Spinal cord (tissue), 10 donors: Measurements from ENCODE around the gene OR2T1. TPM values are rescaled to one million over a fixed set of nuclear protein-coding genes. Genes with fewer than 3 reads are reported as not detected.
A peak's percentile ranks its signal among the peaks of the same experiment; 100 is the strongest.
"Not testable (repeated sequence)": the region's sequence is repeated elsewhere in the genome, so short reads cannot be mapped to it uniquely, and the experiment has no call there.

Source experiments
- DNase-seq, 6 donors: peaks; one replicate each; pipeline versions ENCODE4 v3.0.0 to v3.0.0-alpha.2; 2013 to 2015; ENCODE audit warnings: low spot score in 6 of 6, low read depth in 4 of 6
- H3K27ac ChIP-seq: one replicate; pipeline ENCODE4 v1.5.1; 2013; ENCODE audit warnings: low read depth, low read length, control low read depth
- H3K27me3 ChIP-seq: one replicate; pipeline ENCODE4 v1.6.1; 2013; ENCODE audit warnings: low read length; ENCODE audit not compliant: control insufficient read depth, insufficient read depth
- H3K36me3 ChIP-seq: one replicate; pipeline ENCODE4 v1.6.1; 2013; ENCODE audit warnings: low read length; ENCODE audit not compliant: control insufficient read depth, insufficient read depth
- H3K4me1 ChIP-seq: one replicate; pipeline ENCODE4 v1.6.1; 2013; ENCODE audit warnings: low read length; ENCODE audit not compliant: control insufficient read depth, insufficient read depth
- H3K4me3 ChIP-seq: one replicate; pipeline ENCODE4 v1.5.1; 2013; ENCODE audit warnings: low read depth, low read length, control low read depth
- H3K9me3 ChIP-seq: one replicate; pipeline ENCODE4 v1.6.1; 2013; ENCODE audit warnings: low read length; ENCODE audit not compliant: control insufficient read depth, insufficient read depth
- WGBS: methylation state at CpG from one replicate; pipeline ENCODE4 v1.1.5; 2013; ENCODE audit warnings: missing lambda C conversion rate; ENCODE audit not compliant: insufficient coverage; 5-methylcytosine and 5-hydroxymethylcytosine counted together
- polyA plus RNA-seq, 2 donors: library from polyadenylated mRNA; unstranded; fragments of 120-200 nt; gene quantifications; one replicate each; pipeline ENCODE4 v1.2.1, GENCODE V29; 2013; ENCODE audit not compliant: insufficient read length in 2 of 2
- total RNA-seq, 2 donors: library from RNA; depleted of rRNA in 1 of 2; stranded (reverse); fragments of 120-200 nt in 1 of 2; fragments of >200 nt in 1 of 2; gene quantifications; one replicate each; pipeline versions ENCODE4 v1.2.3 to v1.2.4, GENCODE V29; 2013 to 2014
- donor health status: healthy.

OR2T1 gene
- total and polyA plus RNA-seq, 4 donors: not detected

DNA sequence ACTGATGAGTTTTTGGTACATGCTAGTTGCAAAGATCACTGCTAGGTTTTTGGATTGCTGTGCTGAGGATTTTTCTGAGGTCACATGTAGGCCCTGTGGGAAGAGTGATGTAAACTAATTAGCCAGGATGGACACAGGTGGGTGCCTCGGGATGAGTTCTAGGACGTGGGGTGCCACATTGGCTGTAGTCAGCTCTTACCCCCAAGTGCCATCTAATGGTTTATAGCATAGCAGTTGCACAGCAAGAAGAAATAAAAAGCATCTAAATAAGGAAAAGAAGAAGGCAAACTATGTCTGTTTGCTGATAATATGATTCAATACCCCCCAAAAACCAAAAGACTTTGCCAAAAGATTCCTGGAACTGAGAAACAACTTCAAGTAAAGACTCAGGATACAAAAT, 9.8 kb upstream of the OR2T1 start:
- Histone ChIP-seq H3K4me1 (no peaks in the 10 kb centered on the region), H3K36me3 (no peaks in the 10 kb centered on the region), H3K4me3 (no peak overlapping the region), H3K27me3 (no peaks in the 10 kb centered on the region), H3K27ac (no peak overlapping the region), H3K9me3 (no peaks in the 10 kb centered on the region)
- no CpG with 5 or more reads among the region's 2 CpGs for WGBS
- DNase-seq: no peak

DNA sequence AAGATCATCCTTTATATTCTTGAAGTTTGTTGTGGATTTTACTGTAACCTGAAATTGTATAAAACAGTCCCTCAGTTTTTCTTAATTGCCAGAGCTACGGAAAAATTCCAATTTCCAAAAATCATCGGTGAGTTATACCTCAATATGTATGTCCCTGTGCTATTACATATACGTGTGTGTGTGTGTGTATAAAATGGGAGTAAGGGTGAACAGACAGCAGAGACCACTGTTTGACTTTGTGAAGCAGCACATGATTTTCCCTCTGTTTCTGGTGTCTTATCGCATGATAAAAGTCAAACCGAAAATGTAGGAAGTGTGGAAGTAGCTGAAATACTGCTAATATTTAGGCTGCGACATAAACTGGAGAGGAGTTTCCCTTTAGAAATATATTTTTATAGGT, 1.2 kb downstream of the OR2T1 start:
- peak in 1 of 6 donors; percentile 5 for DNase-seq
- Histone ChIP-seq H3K27ac (no peak overlapping the region), H3K27me3 (no peaks in the 10 kb centered on the region), H3K36me3 (no peaks in the 10 kb centered on the region), H3K9me3 (peaks cover 7% of the 10 kb centered on the region), H3K4me1 (no peaks in the 10 kb centered on the region), H3K4me3 (no peak overlapping the region)
- WGBS: 9% methylated on average over 1 of the region's 6 CpGs

DNA sequence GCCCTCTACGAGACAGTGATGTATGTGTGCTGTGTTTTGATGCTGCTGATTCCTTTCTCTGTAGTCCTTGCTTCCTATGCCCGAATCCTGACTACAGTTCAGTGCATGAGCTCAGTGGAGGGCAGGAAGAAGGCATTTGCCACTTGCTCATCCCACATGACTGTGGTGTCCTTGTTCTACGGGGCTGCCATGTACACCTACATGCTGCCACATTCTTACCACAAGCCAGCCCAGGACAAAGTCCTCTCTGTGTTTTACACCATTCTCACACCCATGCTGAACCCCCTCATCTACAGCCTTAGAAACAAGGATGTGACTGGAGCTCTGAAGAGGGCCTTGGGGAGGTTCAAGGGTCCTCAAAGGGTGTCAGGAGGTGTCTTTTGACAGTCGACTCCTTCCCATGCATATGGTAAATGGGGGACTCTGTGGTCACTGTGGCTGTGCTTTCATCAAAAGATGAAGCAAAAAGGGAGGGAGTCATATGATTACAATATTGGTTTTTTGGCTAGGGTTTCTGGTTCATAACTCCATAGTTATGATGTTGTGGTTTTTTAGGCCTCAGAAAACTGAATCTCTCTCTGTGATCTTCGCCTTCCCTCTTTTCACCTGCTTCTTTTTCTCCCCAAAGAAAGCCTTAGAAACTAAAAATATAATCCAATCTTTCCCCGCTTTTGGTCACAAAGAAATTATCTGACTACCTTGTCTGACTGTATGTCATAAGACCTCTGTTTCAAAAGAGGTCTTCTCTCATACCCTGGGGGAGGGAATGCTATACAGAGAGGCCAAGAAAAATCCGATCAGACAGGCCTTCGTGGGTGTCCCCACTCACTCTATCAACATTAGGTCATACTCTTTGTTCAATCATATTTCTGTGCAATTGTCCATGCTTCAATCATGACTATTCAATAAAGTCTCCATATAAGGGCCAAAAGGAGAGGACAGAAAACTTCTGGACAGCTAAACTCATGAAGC, 4.2 kb downstream of the OR2T1 start:
- Histone ChIP-seq H3K27ac (no peak overlapping the region), H3K9me3 (peaks cover 12% of the 10 kb centered on the region)
- WGBS: 69% methylated on average over 5 of the region's 8 CpGs

DNA sequence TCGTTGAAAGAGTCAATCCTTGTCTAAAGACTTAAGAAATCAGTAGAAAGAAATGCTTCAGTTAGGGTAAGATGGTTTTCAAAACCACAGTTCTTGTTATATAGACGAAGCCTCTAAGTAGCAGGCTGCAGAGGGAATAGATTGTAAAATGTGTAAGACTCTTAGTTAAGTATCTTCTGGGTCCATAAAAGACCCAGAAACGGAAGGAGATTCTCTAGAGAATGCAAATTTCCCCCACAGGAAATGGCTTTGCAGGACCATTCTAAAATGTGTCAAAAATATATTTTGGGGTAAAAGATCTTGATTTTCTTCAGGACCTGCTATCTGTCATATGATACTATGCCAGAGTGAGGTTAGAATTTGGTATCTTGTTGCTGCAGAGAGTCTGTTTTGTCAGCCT, 13.4 kb downstream of the OR2T1 start:
- no peaks in the 10 kb centered on the region for H3K4me1 ChIP-seq
- 14% methylated on average over 1 of the region's 3 CpGs for WGBS
- no peaks in the 10 kb centered on the region for H3K36me3 ChIP-seq
- DNase-seq: no peak
- no peak overlapping the region for H3K4me3 ChIP-seq
- H3K9me3 ChIP-seq: peaks cover 9% of the 10 kb centered on the region
- no peaks in the 10 kb centered on the region for H3K27me3 ChIP-seq
- H3K27ac ChIP-seq: no peak overlapping the region

More for the DNA sequence above, 4.2 kb downstream of the OR2T1 start:
- Histone ChIP-seq H3K36me3 (no peaks in the 10 kb centered on the region), H3K4me1 (no peaks in the 10 kb centered on the region), H3K4me3 (no peak overlapping the region), H3K27me3 (no peaks in the 10 kb centered on the region)
- DNase-seq: no peak

DNA sequence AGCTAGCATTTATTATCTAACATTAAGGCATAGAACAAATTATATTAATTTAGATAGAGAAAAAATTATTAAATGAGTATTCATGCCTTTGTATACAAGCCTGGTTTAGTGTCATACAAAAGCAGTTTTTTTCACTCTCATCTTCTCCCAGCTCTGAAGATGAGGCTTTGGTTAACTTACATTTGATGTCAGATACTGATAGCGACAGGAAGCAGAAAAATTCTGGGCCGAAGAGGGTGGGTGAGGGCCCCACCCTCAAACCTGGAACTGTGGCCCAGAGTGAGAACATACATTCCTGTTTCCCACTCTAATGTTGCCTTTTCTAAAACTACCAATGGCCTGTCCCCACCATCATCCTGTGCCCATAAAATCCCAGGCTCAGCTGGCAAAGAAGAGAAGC, 15.0 kb downstream of the OR2T1 start:
- no peaks in the 10 kb centered on the region for H3K27me3 ChIP-seq
- H3K36me3 ChIP-seq: no peaks in the 10 kb centered on the region
- H3K9me3 ChIP-seq: peaks cover 8% of the 10 kb centered on the region
- no CpG with 5 or more reads among the region's 2 CpGs for WGBS
- no peaks in the 10 kb centered on the region for H3K4me1 ChIP-seq
- H3K27ac ChIP-seq: no peak overlapping the region
- no peak overlapping the region for H3K4me3 ChIP-seq
- DNase-seq: no peak

DNA sequence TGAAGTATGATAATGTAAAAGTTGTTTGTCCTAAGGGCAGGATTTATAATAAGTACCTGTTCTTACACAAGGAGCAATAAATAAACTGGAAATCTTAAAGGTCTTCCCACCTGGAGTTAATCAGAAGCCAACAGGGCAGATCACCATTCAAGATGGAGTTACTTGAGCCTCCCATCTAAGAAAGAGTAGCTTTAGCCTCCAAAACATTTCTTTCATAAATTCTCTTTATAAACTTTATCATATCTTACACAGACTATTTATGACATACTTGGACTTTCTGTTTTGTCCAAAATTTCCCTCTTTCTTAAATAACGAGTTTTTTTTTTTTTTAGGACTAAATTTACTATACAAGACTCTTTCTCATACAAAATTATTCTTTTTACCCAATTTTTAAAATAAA, 18.5 kb downstream of the OR2T1 start:
- Histone ChIP-seq H3K27me3 (no peaks in the 10 kb centered on the region), H3K9me3 (peaks cover 10% of the 10 kb centered on the region), H3K4me1 (no peaks in the 10 kb centered on the region), H3K4me3 (no peak overlapping the region), H3K27ac (no peak overlapping the region), H3K36me3 (no peaks in the 10 kb centered on the region)
- WGBS: no CpG with 5 or more reads among the region's 1 CpG
- no peak for DNase-seq

DNA sequence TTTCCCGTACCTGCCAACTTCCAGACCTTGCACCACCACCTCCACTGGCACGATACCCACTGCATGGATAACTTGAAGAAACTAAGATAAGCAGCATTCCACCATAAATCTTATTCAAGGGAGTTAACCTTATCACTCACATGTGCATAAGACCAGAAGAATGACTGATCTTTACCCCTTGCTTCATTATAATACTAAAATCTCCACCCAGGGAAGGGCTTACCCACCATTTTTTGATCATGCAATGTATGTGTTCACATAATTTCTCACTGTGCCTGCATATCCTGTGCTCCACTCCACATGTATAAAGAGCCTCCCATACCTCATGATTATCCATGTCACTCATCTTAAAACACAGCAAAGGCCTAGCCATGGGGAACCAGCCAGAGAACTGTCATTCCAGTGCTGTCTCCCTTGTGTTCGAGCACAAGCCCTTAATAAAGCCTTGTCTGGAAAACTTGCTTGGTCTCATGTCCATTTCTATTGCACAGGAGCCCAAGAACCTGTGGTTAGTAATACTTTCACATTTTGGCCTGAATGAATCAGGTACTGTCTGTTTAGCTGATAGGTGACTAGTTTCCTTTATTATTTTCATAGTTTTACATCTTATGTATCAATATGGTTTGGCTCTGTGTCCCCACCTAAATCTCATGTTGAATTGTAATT, 24.8 kb downstream of the OR2T1 start:
- not testable (repeated sequence) for H3K9me3 ChIP-seq, DNase-seq
- 76% methylated on average over 2 of the region's 3 CpGs for WGBS

DNA sequence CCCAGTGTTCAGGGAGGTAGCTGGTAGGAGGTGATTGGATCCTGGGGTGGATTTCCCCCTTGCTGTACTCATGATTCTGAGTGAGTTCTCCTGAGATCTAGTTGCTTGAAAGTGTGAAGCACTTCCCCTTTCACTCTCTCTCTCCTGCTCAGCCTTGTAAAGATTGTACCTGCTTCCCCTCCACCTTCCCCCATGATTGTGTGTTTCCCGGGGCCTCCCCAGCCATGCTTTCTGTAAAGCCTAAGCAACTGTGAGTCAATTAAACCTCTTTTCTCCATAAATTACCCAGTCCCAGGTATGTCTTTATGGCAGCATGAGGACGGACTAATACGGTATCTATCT, 25.3 kb downstream of the OR2T1 start:
- H3K4me1 ChIP-seq, H3K27ac ChIP-seq, H3K9me3 ChIP-seq, H3K27me3 ChIP-seq, DNase-seq, H3K36me3 ChIP-seq, H3K4me3 ChIP-seq: not testable (repeated sequence)
- 75% methylated on average over 1 of the region's 3 CpGs for WGBS

More for the DNA sequence above, 24.8 kb downstream of the OR2T1 start:
- not testable (repeated sequence) for H3K27ac ChIP-seq, H3K4me3 ChIP-seq, H3K4me1 ChIP-seq, H3K36me3 ChIP-seq, H3K27me3 ChIP-seq

DNA sequence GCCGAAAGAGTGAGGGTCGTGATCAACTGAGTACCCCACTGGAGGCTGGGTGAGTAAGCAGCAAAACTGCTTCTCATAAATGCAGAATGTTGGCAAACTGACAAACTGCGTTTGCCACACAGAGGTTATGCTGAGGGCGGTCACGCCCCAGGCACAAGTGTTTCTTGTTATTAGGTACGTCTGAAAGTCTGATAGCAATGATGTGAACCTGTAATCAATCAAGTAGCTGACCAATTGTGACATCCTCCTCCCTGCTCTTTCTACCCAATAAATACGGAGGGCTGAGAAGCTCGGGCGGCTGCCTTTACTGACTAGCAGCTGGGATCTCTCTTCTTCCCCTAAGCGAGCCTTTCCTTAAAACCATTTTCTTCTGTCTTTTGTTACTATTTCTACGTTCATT, 28.8 kb downstream of the OR2T1 start:
- WGBS: no CpG with 5 or more reads among the region's 11 CpGs
- H3K4me1 ChIP-seq, H3K4me3 ChIP-seq, H3K36me3 ChIP-seq, H3K27ac ChIP-seq, DNase-seq, H3K27me3 ChIP-seq, H3K9me3 ChIP-seq: not testable (repeated sequence)

DNA sequence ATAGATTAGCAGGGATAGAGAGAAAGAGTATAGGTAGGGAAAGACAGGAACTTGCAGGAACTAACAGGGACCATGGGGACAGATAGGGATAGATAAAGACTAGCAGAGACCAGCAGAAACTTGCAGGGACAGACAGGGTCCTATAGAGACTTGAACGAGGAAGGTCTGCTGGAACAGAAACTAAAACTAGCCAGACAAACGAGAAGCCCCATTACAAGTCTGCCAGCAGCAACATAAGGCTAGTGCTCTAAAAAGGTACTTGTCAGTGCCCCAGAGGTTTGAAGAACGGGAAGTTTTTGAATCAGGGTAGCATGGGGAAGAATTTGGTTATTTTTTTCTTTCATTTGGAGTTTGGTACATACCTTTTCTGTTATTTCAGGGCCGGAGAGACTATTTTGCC, 29.4 kb downstream of the OR2T1 start:
- not testable (repeated sequence) for H3K27ac ChIP-seq, H3K4me1 ChIP-seq, H3K4me3 ChIP-seq, DNase-seq, H3K36me3 ChIP-seq, H3K9me3 ChIP-seq, H3K27me3 ChIP-seq
- 100% methylated on average over 1 of the region's 4 CpGs for WGBS
